Fibroblast of peridontal ligament (primary cell): ENCODE results near the gene USP17L11.
"Not testable (repeated sequence)": the region's sequence is repeated elsewhere in the genome, so short reads cannot be mapped to it uniquely, and the experiment has no call there.

ENCODE experiments used
- DNase-seq: peaks from one replicate; pipeline ENCODE4 v3.0.0-alpha.2; 2010; ENCODE audit errors: extremely low read depth

USP17L11 gene

GRCh38 chr4:9215105-9215504 is at the start of gene USP17L11:
TSS of gene USP17L11 (plus strand) at chr4:9215405. CDS start at chr4:9215405, 0 bp downstream.
- not testable (repeated sequence) for DNase-seq

GRCh38 chr4:9165990-9166389 is 49.2 kb upstream of the USP17L11 start:
- not testable (repeated sequence) for DNase-seq

- not testable (repeated sequence) for DNase-seq
Measured at GRCh38 chr4:9169791-9170459, 45.3 kb upstream of the USP17L11 start, which contains the start of gene FAM90A26. TSS of gene FAM90A26 (plus strand) at chr4:9170409. CDS start at chr4:9173173, 2,764 bp downstream.

GRCh38 chr4:9210357-9210756 is 4.8 kb upstream of the USP17L11 start, which contains the start of gene USP17L10:
TSS of gene USP17L10 (plus strand) at chr4:9210657. CDS start at chr4:9210657, 0 bp downstream.
- DNase-seq = not testable (repeated sequence)

- DNase-seq = not testable (repeated sequence)
Measured at GRCh38 chr4:9214701-9215100, 504 bp upstream of the USP17L11 start.

- not testable (repeated sequence) for DNase-seq
Measured at GRCh38 chr4:9219852-9220251, 4.6 kb downstream of the USP17L11 start, which contains the start of gene USP17L12. TSS of gene USP17L12 (plus strand) at chr4:9220152. CDS start at chr4:9220152, 0 bp downstream.

GRCh38 chr4:9224596-9224995 is 9.4 kb downstream of the USP17L11 start, which contains the start of gene USP17L13:
TSS of gene USP17L13 (plus strand) at chr4:9224896. CDS start at chr4:9224896, 0 bp downstream.
- not testable (repeated sequence) for DNase-seq

GRCh38 chr4:9230249-9230648 is 15.0 kb downstream of the USP17L11 start:
- DNase-seq = not testable (repeated sequence)

- not testable (repeated sequence) for DNase-seq
Measured at GRCh38 chr4:9234085-9234484, 18.9 kb downstream of the USP17L11 start, which contains the start of gene USP17L15. TSS of gene USP17L15 (plus strand) at chr4:9234385. CDS start at chr4:9234385, 0 bp downstream.

GRCh38 chr4:9238461-9238860 is 23.3 kb downstream of the USP17L11 start:
- not testable (repeated sequence) for DNase-seq

GRCh38 chr4:9243579-9243978 is 28.4 kb downstream of the USP17L11 start, which contains the start of gene USP17L17:
TSS of gene USP17L17 (plus strand) at chr4:9243879. CDS start at chr4:9243879, 0 bp downstream.
- DNase-seq = not testable (repeated sequence)

GRCh38 chr4:9247953-9248680 is 32.9 kb downstream of the USP17L11 start, which contains the start of gene USP17L18:
TSS of gene USP17L18 (plus strand) at chr4:9248630. CDS start at chr4:9248630, 0 bp downstream.
- not testable (repeated sequence) for DNase-seq

GRCh38 chr4:9253078-9253477 is 37.9 kb downstream of the USP17L11 start, which contains the start of gene USP17L19:
TSS of gene USP17L19 (plus strand) at chr4:9253378. CDS start at chr4:9253378, 0 bp downstream.
- DNase-seq = not testable (repeated sequence)

GRCh38 chr4:9257824-9258223 is 42.6 kb downstream of the USP17L11 start, which contains the start of gene USP17L20:
TSS of gene USP17L20 (plus strand) at chr4:9258124. CDS start at chr4:9258124, 0 bp downstream.
- not testable (repeated sequence) for DNase-seq

- not testable (repeated sequence) for DNase-seq
Measured at GRCh38 chr4:9262572-9262971, 47.4 kb downstream of the USP17L11 start, which contains the start of gene USP17L21. TSS of gene USP17L21 (plus strand) at chr4:9262872. CDS start at chr4:9262872, 0 bp downstream.
